ENCODE measurements around the gene SPINK1.

GRCh38 chr5:147860641-147861025 lies 29.2 kb upstream of the SPINK1 start:
- TF ChIP-seq RARB (CRISPR knock-in tag; IDR thresholded peaks at IDR 0.05) (no peak), TOX (CRISPR knock-in tag; IDR thresholded peaks at IDR 0.05; ENCODE audit: borderline replicate concordance) (no peak), CREB5 (CRISPR knock-in tag; IDR thresholded peaks at IDR 0.05; ENCODE audit: low read depth) (no peak), TSHZ2 (CRISPR knock-in tag; IDR thresholded peaks at IDR 0.05) (no peak)
- TF ChIP-seq, protein P1, sequence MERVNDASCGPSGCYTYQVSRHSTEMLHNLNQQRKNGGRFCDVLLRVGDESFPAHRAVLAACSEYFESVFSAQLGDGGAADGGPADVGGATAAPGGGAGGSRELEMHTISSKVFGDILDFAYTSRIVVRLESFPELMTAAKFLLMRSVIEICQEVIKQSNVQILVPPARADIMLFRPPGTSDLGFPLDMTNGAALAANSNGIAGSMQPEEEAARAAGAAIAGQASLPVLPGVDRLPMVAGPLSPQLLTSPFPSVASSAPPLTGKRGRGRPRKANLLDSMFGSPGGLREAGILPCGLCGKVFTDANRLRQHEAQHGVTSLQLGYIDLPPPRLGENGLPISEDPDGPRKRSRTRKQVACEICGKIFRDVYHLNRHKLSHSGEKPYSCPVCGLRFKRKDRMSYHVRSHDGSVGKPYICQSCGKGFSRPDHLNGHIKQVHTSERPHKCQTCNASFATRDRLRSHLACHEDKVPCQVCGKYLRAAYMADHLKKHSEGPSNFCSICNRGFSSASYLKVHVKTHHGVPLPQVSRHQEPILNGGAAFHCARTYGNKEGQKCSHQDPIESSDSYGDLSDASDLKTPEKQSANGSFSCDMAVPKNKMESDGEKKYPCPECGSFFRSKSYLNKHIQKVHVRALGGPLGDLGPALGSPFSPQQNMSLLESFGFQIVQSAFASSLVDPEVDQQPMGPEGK (CRISPR knock-in tag; IDR thresholded peaks at IDR 0.05; ENCODE audit: borderline replicate concordance): no peak

Data from SK-N-SH treated with all-trans-retinoic acid at 6 μM for 48 hours (cell line).